GM12878 (cell line): ENCODE results near the gene MTF1. TPM values are rescaled to one million over a fixed set of nuclear protein-coding genes. Genes with fewer than 3 reads are reported as not detected.
A peak's percentile ranks its signal among the peaks of the same experiment; 100 is the strongest.

ENCODE experiments used
- ATAC-seq: fragments of 200-7000 bp; cut with Tn5 transposase; 3 replicates; pipeline ENCODE4 v1.9.1; 2020; ENCODE audit warnings: mild to moderate bottlenecking, moderate library complexity
- BruUV-seq: library from RNA; stranded (reverse); fragments of 400-500 nt; replicated peaks from 2 replicates; lab custom pipeline; 2021; lab: Mats Ljungman, UMichigan
- CTCF ChIA-PET: fragments of 300-600 bp; sonication (Branson Sonifier 250); formaldehyde crosslinking; extraction: SDS; loops from one replicate; lab custom pipeline; 2021; ENCODE audit warnings: inconsistent platforms; lab: Yijun Ruan, JAX
- POLR2A ChIA-PET: fragments of 350-600 bp; formaldehyde crosslinking; extraction: SDS; loops from one replicate; lab custom pipeline; 2021; ENCODE audit warnings: inconsistent platforms; lab: Charles Lee
- RAD21 ChIA-PET: fragments of 300-600 bp; sonication (Branson Sonifier 250); formaldehyde crosslinking; loops from one replicate; lab custom pipeline; 2023; ENCODE audit warnings: antibody characterized with exemption; ENCODE audit not compliant: unreplicated experiment; lab: Charles Lee
- SMC1A ChIA-PET: fragments of 300-600 bp; sonication (Branson Sonifier 250); formaldehyde crosslinking; loops from one replicate; lab custom pipeline; 2023; ENCODE audit not compliant: unreplicated experiment, uncharacterized antibody; lab: Charles Lee
- DNase-seq: peaks from one replicate; pipeline ENCODE4 v3.0.0-alpha.2; 2011; ENCODE audit warnings: low read depth, low spot score
- FAIRE-seq: peaks from 3 replicates; lab custom pipeline; 2011; peaks lifted over from hg19 to GRCh38; lab: Jason Lieb, UNC
- H2AFZ ChIP-seq: 2 replicates; pipeline ENCODE4 v1.6.0; 2011; ENCODE audit warnings: low read depth, low read length, control low read depth; ENCODE audit not compliant: control insufficient read depth
- H3K27ac ChIP-seq: 2 replicates; pipeline ENCODE4 v1.5.1; 2011; ENCODE audit warnings: control low read depth; ENCODE audit not compliant: control insufficient read depth, insufficient read depth
- H3K27me3 ChIP-seq, 2 experiments: replicated peaks in 1 of 2; 2 replicates each; pipeline versions ENCODE4 v1.6.0 to v1.6.1; 2011; ENCODE audit warnings: low read length in 1 of 2; ENCODE audit not compliant: control insufficient read depth in 2 of 2, insufficient read depth in 2 of 2
- H3K36me3 ChIP-seq, 2 experiments: 2 replicates each; pipeline ENCODE4 v1.5.1; 2011; ENCODE audit warnings: low read length in 1 of 2; ENCODE audit not compliant: control insufficient read depth in 2 of 2, insufficient read depth in 2 of 2
- H3K4me1 ChIP-seq: 2 replicates; pipeline ENCODE4 v1.6.1; 2011; ENCODE audit warnings: mild to moderate bottlenecking, low read length, moderate library complexity, mixed read lengths; ENCODE audit not compliant: control insufficient read depth, insufficient read depth
- H3K4me2 ChIP-seq: 2 replicates; pipeline ENCODE4 v1.6.0; 2011; ENCODE audit warnings: control low read depth; ENCODE audit not compliant: control insufficient read depth, insufficient read depth
- H3K4me3 ChIP-seq: fragments of 200-600 bp; sonication (generic); 2 replicates; pipeline ENCODE4 v1.5.1; 2016
- H3K79me2 ChIP-seq: 2 replicates; pipeline ENCODE4 v1.6.0; 2011; ENCODE audit warnings: low read length; ENCODE audit not compliant: control insufficient read depth, insufficient read depth
- H3K9ac ChIP-seq: 2 replicates; pipeline ENCODE4 v1.8.0; 2011; ENCODE audit warnings: low read length, control low read depth, mixed read lengths; ENCODE audit not compliant: control insufficient read depth, insufficient read depth
- H3K9me3 ChIP-seq: replicated peaks from 3 replicates; pipeline ENCODE4 v1.5.1; 2011; ENCODE audit warnings: mild to moderate bottlenecking, low read length; ENCODE audit not compliant: control insufficient read depth, insufficient read depth
- H4K20me1 ChIP-seq: 2 replicates; pipeline ENCODE4 v1.6.0; 2011; ENCODE audit not compliant: control insufficient read depth, insufficient read depth
- BCL3 ChIP-seq: IDR thresholded peaks from 2 replicates; pipeline ENCODE4 v1.6.1; 2011; ENCODE audit warnings: borderline replicate concordance, low read depth, mild to moderate bottlenecking, moderate library complexity, low read length; ENCODE audit not compliant: insufficient read depth, poor library complexity, severe bottlenecking
- ESRRA ChIP-seq: IDR thresholded peaks from 2 replicates; pipeline ENCODE4 v1.6.1; 2012; ENCODE audit warnings: mild to moderate bottlenecking, low read length, improper control_type of control experiment
- IKZF2 ChIP-seq, 2 experiments: fragments of 450-650 bp; IDR thresholded peaks; 2 replicates each; pipeline ENCODE4 v1.6.1; 2017; ENCODE audit warnings: mild to moderate bottlenecking in 2 of 2, moderate library complexity in 2 of 2
- MEF2A ChIP-seq: IDR thresholded peaks from 2 replicates; pipeline ENCODE4 v1.6.1; 2011; ENCODE audit warnings: low read depth, mild to moderate bottlenecking, low read length, moderate library complexity; ENCODE audit not compliant: insufficient read depth
- MEF2B ChIP-seq: fragments of 450-650 bp; IDR thresholded peaks from 2 replicates; pipeline ENCODE4 v1.6.1; 2018; ENCODE audit warnings: mild to moderate bottlenecking, moderate library complexity; ENCODE audit not compliant: partially characterized antibody, poor library complexity, severe bottlenecking
- MYB ChIP-seq: fragments of 150-350 bp; IDR thresholded peaks from 2 replicates; pipeline ENCODE4 v1.6.1; 2014; ENCODE audit warnings: mild to moderate bottlenecking, low read depth, low read length, borderline replicate concordance
- NFYA ChIP-seq: IDR thresholded peaks from 2 replicates; pipeline ENCODE4 v1.6.1; 2011; ENCODE audit warnings: low read depth, mild to moderate bottlenecking, low read length, improper control_type of control experiment, borderline replicate concordance
- NR2C1 ChIP-seq: fragments of 450-650 bp; IDR thresholded peaks from 2 replicates; pipeline ENCODE4 v1.6.1; 2017; ENCODE audit warnings: antibody characterized with exemption, mild to moderate bottlenecking, moderate library complexity
- NR2C2 ChIP-seq: IDR thresholded peaks from 2 replicates; pipeline ENCODE4 v1.6.1; 2011; ENCODE audit warnings: borderline replicate concordance, low read depth; ENCODE audit not compliant: control insufficient read depth, insufficient read length
- PAX5 ChIP-seq: IDR thresholded peaks from 2 replicates; pipeline ENCODE4 v1.6.1; 2011; ENCODE audit warnings: low read depth, low read length, borderline replicate concordance
- RB1 ChIP-seq: fragments of 450-650 bp; formaldehyde crosslinking; IDR thresholded peaks from 2 replicates; pipeline ENCODE4 v1.6.1; 2017; ENCODE audit warnings: mild to moderate bottlenecking, borderline replicate concordance
- SREBF2 ChIP-seq: IDR thresholded peaks from 2 replicates; pipeline ENCODE4 v1.6.1; 2012; ENCODE audit warnings: mild to moderate bottlenecking, low read length
- STAT3 ChIP-seq: IDR thresholded peaks from 2 replicates; pipeline ENCODE4 v1.6.1; 2011; ENCODE audit warnings: low read depth, low read length, improper control_type of control experiment
- TCF12 ChIP-seq: IDR thresholded peaks from 2 replicates; pipeline ENCODE4 v1.6.1; 2011; ENCODE audit warnings: low read depth, mild to moderate bottlenecking, low read length
- ZBED1 ChIP-seq: IDR thresholded peaks from 2 replicates; pipeline ENCODE4 v1.6.1; 2016; ENCODE audit warnings: borderline replicate concordance
- WGBS: methylation state at CpG from one replicate; pipeline ENCODE4 v1.1.6; 2016; ENCODE audit warnings: low lambda C conversion rate; ENCODE audit not compliant: insufficient replicate concordance, insufficient coverage; ENCODE audit errors: missing lambda C conversion rate; 5-methylcytosine and 5-hydroxymethylcytosine counted together
- in situ Hi-C: fragments of 300-500 bp; cut with MboI; formaldehyde crosslinking; loops from 9 replicates; pipeline ENCODE4 v1.14.3; 2018; ENCODE audit warnings: mixed read lengths
- intact Hi-C: fragments of 100-400 bp; cut with micrococcal nuclease; formaldehyde crosslinking; loops from one replicate; pipeline ENCODE4 v1.14.2; 2022; ENCODE audit not compliant: unreplicated experiment
- polyA plus RNA-seq, 11 experiments: library from polyadenylated mRNA; depleted of rRNA in 4 of 11; unstranded in 6 of 11; stranded (reverse) in 5 of 11; fragments of >200 nt; fragmentation: Nextera tagmentation in 4 of 11; fragmentation: Illumina TruSeq in 1 of 11; extraction: Ambion mirVana in 4 of 11; extraction: Trizol in 1 of 11; gene quantifications; 1 replicate in 1 of 11; 2 replicates in 10 of 11; pipeline versions ENCODE4 v1.2.1 to v1.2.3, GENCODE V29; 2011 to 2016; ENCODE audit warnings: inconsistent platforms in 2 of 11, missing spikeins in 2 of 11, low read depth in 1 of 11
- total RNA-seq, 4 experiments: library from RNA; depleted of rRNA in 3 of 4; stranded (reverse); fragments of >200 nt in 3 of 4; fragmentation: Illumina TruSeq in 1 of 4; extraction: Trizol in 1 of 4; gene quantifications; 2 replicates each; pipeline versions ENCODE4 v1.2.1 to v1.2.3, GENCODE V29; 2013 to 2021
- TF ChIP-seq, protein P1 (sequence below): fragments of 450-650 bp; IDR thresholded peaks from 2 replicates; pipeline ENCODE4 v1.6.1; 2016; ENCODE audit warnings: mild to moderate bottlenecking
- TF ChIP-seq, protein P2 (sequence below): IDR thresholded peaks from 2 replicates; pipeline ENCODE4 v1.6.1; 2011; ENCODE audit warnings: low read depth, mild to moderate bottlenecking, low read length, moderate library complexity, borderline replicate concordance; ENCODE audit errors: extremely low read depth
- TF ChIP-seq, protein P3 (sequence below): fragments of 450-650 bp; IDR thresholded peaks from 2 replicates; pipeline ENCODE4 v1.6.1; 2017; ENCODE audit warnings: borderline replicate concordance

Gene MTF1
- total and polyA plus RNA-seq, 10 of the 15 experiments (the other 5 are each of a cell fraction or from before 2014, with no cell fraction given): 2.2 to 20.4 (median 6.7) TPM

- TF ChIP-seq, protein P1, sequence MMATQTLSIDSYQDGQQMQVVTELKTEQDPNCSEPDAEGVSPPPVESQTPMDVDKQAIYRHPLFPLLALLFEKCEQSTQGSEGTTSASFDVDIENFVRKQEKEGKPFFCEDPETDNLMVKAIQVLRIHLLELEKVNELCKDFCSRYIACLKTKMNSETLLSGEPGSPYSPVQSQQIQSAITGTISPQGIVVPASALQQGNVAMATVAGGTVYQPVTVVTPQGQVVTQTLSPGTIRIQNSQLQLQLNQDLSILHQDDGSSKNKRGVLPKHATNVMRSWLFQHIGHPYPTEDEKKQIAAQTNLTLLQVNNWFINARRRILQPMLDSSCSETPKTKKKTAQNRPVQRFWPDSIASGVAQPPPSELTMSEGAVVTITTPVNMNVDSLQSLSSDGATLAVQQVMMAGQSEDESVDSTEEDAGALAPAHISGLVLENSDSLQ: no peak
- TF ChIP-seq, protein P2, sequence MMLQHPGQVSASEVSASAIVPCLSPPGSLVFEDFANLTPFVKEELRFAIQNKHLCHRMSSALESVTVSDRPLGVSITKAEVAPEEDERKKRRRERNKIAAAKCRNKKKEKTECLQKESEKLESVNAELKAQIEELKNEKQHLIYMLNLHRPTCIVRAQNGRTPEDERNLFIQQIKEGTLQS: no peak
- TF ChIP-seq MEF2A: no peak
- TF ChIP-seq TCF12: peak; percentile 61; the same call in 1 of the 2 replicates
- TF ChIP-seq NFYA: no peak
- TF ChIP-seq NR2C1: no peak
Observed at GRCh38 chr1:37846647-37847339, 12.6 kb downstream of the MTF1 start (continued).

GRCh38 chr1:37845786-37846185 is 13.6 kb downstream of the MTF1 start:
- no peaks in the 10 kb centered on the region for H3K9me3 ChIP-seq
- no peaks in the 10 kb centered on the region for H3K27me3 ChIP-seq
- no peaks in the 10 kb centered on the region for H4K20me1 ChIP-seq
- peaks cover 7% of the 10 kb centered on the region for H3K4me1 ChIP-seq
- H3K36me3 ChIP-seq: peaks cover 6 to 8% of the 10 kb centered on the region in 2 experiments; a peak in 3 of 4 replicates
- 0% methylated on average over 3 of the region's 3 CpGs for WGBS
- no peak for TF ChIP-seq RB1
- TF ChIP-seq MYB: no peak
- no peak for TF ChIP-seq ESRRA
- no peak for TF ChIP-seq SREBF2
- no peak for TF ChIP-seq MEF2A
- TF ChIP-seq, protein P3, sequence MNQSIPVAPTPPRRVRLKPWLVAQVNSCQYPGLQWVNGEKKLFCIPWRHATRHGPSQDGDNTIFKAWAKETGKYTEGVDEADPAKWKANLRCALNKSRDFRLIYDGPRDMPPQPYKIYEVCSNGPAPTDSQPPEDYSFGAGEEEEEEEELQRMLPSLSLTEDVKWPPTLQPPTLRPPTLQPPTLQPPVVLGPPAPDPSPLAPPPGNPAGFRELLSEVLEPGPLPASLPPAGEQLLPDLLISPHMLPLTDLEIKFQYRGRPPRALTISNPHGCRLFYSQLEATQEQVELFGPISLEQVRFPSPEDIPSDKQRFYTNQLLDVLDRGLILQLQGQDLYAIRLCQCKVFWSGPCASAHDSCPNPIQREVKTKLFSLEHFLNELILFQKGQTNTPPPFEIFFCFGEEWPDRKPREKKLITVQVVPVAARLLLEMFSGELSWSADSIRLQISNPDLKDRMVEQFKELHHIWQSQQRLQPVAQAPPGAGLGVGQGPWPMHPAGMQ: no peak
- no peak for TF ChIP-seq IKZF2 (IDR thresholded peaks at IDR 0.05)
- TF ChIP-seq MEF2B: no peak
- no peak for TF ChIP-seq ZBED1
- TF ChIP-seq NR2C2: no peak
- TF ChIP-seq BCL3: no peak
- no peak for TF ChIP-seq PAX5
- no peak for TF ChIP-seq NR2C1
- TF ChIP-seq STAT3: no peak
- TF ChIP-seq, all 136 proteins: peak for 0
- no peak for ATAC-seq
- ChIA-PET CTCF (interaction anchor here (0.8 to 2.7 kb wide), 3 partner anchors 14 to 157 kb away, joined by 3 to 23 read pairs (median 4); partner anchors contain the start of gene MTF1), POLR2A (interaction anchor here (0.7 to 1.7 kb wide), 3 partner anchors 9 to 585 kb away, joined by 6 to 12 read pairs (median 6); no protein-coding TSS in a partner anchor), RAD21 (interaction anchor here (1.0 kb wide), 1 partner anchor 154 kb away, joined by 3 read pairs; the partner anchor contains the start of gene CDCA8), SMC1A (interaction anchor here (0.9 to 2.4 kb wide), 2 partner anchors 10 to 182 kb away, joined by 3 to 11 read pairs; no protein-coding TSS in a partner anchor)
- H3K79me2 ChIP-seq: peaks cover 48% of the 10 kb centered on the region
- no TSS peak for BruUV-seq
- in situ Hi-C loops (no loop called here), intact Hi-C loops (no loop called here)
- H3K9ac ChIP-seq: no peak overlapping the region
- no peak overlapping the region for H3K4me2 ChIP-seq
- FAIRE-seq: no peak
- H2AFZ ChIP-seq: no peak overlapping the region
- H3K27ac ChIP-seq: peak overlapping the region; percentile 59
- no peak for DNase-seq
- no peak overlapping the region for H3K4me3 ChIP-seq
